A172 (cell line): ENCODE measurements around the gene GUSB. TPM values are rescaled to one million over a fixed set of nuclear protein-coding genes. Genes with fewer than 3 reads are reported as not detected.

Experiments used
- DNase-seq: peaks from one replicate; pipeline ENCODE4 v3.0.0-alpha.2; 2015; ENCODE audit warnings: low spot score
- total RNA-seq: library from RNA; depleted of rRNA; stranded (reverse); fragments of >200 nt; shearing (Covaris generic); gene quantifications from 2 replicates; pipeline ENCODE4 v1.2.3, GENCODE V29; 2014; rRNA removed

GUSB gene
- total RNA-seq, 1 experiment from 2014 or later = 29.2 TPM

DNA sequence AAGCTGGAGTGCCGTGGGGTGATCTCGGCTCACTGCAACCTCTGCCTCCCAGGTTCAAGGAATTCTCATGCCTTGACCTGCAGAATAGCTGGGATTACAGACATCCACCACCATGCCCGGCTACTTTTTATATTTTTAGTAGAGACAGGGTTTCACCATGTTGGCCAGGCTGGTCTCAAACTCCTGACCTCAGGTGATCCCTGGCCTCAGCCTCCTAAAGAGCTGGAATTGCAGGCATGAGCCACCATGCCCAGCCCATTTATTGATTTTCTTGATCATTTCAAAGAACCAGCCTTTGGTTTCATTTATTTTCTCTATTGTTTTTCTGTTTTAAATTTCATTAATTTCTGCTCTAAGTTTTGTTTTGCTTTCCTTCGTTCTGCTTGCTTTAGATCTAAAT, 50.3 kb downstream of the GUSB start:
- no peak for DNase-seq

DNA sequence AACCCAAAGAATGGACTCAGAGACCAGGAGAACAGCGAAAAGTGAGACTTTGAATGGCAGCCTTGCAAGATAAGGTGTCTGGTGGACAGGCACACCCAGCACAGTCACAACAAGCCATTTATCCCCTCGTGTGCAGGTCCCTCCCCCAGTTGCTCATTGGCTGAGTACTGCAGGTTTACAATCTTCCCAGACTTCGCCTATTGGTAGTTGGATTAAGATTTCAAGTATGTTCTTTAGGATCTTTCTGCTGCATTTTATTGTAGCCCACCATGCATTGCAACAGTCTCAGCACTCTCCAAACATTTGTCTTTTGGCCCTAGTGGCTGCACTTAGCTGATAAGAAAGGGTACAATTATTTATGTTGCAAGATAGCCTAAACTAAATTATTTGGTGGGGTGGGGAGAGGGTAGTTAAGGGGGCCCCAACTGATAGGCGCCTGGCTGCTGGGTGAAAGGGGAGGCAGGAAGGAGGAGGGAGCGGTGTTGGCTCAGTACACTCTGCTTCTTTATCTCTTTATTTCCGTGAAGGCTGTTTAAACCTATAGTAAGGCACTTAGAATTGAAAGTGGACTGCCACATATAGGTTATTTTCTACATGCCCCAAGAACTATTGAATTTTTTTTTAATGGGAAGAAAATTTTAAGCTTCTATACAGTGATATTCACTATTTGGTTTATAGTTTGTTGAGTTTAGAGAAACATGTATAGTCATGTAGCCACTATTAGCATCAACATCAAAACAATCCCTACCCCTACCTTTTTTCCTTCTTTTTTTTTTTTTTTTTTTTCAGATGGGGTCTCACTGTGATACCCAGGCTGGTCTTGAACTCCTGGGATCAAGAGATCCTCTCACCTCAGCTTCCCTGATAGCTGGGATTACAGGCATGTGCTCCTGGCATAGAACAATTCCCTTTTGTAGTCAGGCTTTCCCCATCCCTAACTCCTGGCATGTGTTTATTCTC, 54.2 kb downstream of the GUSB start:
- DNase-seq = no peak

DNA sequence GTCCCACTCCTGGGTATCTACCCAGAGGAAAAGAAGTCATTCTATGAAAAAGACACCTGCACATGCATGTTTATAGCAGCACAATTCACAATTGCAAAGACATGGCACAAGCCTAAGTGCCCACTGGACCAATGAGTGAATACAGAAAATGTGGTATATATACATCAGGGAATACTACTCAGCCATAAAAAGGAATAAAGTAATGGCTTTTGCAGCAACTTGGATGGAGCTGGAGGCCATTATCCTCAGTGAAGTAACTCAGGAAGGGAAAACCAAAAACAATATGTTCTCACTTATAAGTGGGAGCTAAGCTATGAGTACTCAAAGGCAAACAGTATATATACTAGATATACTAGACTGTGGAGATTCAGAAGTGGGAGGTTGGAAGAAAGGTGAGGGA, 55.4 kb downstream of the GUSB start:
- DNase-seq = no peak

DNA sequence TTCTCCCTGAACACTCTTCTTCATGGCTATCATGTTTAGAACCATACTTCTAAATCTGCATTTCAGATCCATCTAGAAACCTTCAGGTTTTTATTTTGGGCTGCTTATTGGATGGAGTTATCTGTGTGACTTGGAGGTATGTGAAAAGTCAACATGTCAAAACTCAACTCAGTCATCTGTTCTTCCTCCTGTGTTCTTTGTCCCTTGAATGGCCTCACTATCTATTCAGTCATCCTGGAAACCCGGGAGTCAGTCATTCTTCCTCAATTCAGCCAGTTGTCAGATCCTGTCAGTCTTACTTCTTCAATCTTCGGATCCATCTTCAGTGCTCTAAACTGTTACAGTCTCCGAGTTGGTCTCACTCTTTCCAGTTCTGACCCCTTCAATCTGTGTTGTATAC, 57.0 kb downstream of the GUSB start:
- no peak for DNase-seq

DNA sequence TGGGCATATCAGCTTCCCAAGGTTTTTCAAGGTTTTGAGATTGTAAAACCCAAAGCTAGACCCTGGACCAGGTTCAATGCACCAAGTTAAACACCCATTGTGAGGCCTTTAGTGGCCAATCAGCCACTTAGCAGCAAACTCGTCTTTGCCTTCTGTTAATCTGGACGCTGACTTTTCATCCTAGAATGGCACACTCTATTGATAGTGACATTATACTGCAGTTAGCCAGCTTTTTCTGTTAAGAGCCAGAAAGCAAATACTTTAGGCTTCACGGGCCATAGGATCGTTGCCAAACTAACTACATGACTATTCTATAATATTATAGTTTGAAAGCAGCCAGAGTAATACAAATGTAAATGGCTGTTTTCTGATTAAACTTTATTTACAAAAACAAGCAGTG, 57.8 kb downstream of the GUSB start:
- no peak for DNase-seq

DNA sequence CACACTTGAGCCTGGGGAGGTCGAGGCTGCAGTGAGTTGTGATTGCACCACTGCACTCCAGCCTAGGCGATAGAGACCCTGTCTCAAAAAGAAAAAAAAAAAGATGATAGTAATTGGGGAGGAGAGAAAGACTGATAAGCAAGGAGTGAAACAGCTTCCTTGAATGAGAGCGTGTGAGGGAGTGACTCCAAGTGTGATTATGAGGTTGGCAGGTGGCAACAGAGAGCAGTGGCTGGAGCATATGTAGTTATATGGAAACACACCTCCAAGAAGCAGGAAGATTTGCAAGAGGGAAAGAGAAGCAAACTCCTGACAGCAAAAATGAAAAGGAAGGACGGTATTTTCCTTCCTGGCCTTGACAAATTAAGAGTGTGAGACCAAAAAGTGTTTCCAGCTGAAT, 58.7 kb downstream of the GUSB start:
- no peak for DNase-seq

DNA sequence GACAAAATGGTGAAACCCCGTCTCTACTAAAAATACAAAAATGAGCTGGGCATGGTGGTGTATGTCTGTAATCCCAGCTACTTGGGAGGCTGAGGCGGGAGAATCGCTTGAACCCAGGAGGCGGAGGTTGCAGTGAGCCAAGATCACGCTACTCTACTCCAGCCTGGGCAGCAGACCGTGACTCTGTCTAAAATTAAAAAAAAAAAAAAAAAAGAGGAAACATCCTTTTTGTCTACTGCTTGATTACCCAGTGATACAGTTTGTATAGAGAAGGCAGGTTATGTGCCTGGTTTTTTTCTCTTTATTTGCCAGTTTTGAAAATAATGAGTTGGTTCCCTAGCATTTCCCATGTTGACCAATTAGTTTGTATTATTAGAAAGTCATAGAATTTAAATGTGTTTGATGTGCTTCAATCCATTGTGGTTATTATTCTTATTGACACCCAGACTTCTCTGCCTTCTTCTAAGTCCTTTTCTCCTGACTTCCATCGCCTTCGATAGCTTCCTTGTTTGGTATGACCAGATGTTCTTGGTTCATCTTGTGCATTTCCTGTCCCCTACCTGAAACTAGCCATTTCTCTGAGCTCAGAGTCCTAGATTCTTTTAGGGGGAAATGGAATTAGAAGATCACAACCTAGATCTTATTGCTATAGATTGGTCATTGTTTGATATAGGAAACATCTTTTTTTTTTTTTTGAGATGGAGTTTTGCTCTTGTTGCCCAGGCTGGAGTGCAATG, 65.9 kb downstream of the GUSB start:
- no peak for DNase-seq

DNA sequence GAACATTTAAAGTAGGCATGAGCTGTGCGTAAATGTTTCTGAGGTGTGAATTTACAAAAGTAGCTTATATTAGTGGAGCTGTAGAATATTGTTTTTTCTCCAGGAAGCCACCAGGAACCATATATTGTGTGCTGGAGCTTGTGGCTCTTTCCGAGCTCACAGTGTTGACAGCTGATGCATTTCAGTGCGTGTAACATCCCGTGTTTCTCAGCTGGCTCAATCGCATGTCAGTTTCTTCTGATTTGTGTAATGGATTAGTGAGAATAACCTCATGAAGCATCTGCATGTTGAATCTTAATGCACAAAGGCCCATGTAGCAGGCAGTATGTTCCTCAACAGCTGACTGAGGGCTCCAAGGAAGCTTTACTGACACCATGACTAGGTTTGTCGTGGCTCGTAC, 69.8 kb downstream of the GUSB start:
- no peak for DNase-seq

Other genes starting within 250 kb of the GUSB start
- 28.4 and 33.2 TPM in 2 replicates for gene VKORC1L1, start 109.1 kb downstream of the GUSB start, total RNA-seq
- 61.3 and 64.6 TPM in 2 replicates for gene ASL, start 93.6 kb upstream of the GUSB start, total RNA-seq
- 42.5 and 44.0 TPM in 2 replicates for gene CRCP, start 132.6 kb upstream of the GUSB start, total RNA-seq
- 56.5 and 58.8 TPM in 2 replicates for gene TPST1, start 223.1 kb upstream of the GUSB start, total RNA-seq